WI38 (cell line): ENCODE data around the gene NKX6-2.

ENCODE experiments used
- H3K4me3 ChIP-seq: 2 replicates; pipeline ENCODE4 v1.5.1; 2011; ENCODE audit warnings: low read depth, mild to moderate bottlenecking, control low read depth, low read length
- CTCF ChIP-seq: IDR thresholded peaks from 2 replicates; pipeline ENCODE4 v1.5.1; 2012; ENCODE audit warnings: low read depth, mild to moderate bottlenecking, control low read depth, low read length

Gene NKX6-2

GRCh38 chr10:132742837-132743194 is 43.1 kb downstream of the NKX6-2 start:
- TF ChIP-seq CTCF, result no peak
- no peak overlapping the region for H3K4me3 ChIP-seq

- no peak overlapping the region for H3K4me3 ChIP-seq
- no peak for TF ChIP-seq CTCF
Observed at GRCh38 chr10:132742167-132742836, 43.6 kb downstream of the NKX6-2 start.

GRCh38 chr10:132740588-132740987 is 45.4 kb downstream of the NKX6-2 start:
- TF ChIP-seq CTCF, result no peak
- no peak overlapping the region for H3K4me3 ChIP-seq

- TF ChIP-seq CTCF, result no peak
- H3K4me3 ChIP-seq, result no peak overlapping the region
Observed at GRCh38 chr10:132739225-132739613, 46.7 kb downstream of the NKX6-2 start.

- TF ChIP-seq CTCF, result no peak
- H3K4me3 ChIP-seq, result no peak overlapping the region
Observed at GRCh38 chr10:132738454-132739224, 47.3 kb downstream of the NKX6-2 start.

GRCh38 chr10:132737390-132738048 is 48.4 kb downstream of the NKX6-2 start:
- no peak overlapping the region for H3K4me3 ChIP-seq
- TF ChIP-seq CTCF, result no peak

- TF ChIP-seq CTCF, result no peak
- no peak overlapping the region for H3K4me3 ChIP-seq
Observed at GRCh38 chr10:132735923-132736391, 50.0 kb downstream of the NKX6-2 start.
